Renal cortex interstitium (tissue), 11 donors: ENCODE data around the gene SPTAN1. TPM values are rescaled to one million over a fixed set of nuclear protein-coding genes. Genes with fewer than 3 reads are reported as not detected.
A peak's percentile ranks its signal among the peaks of the same experiment; 100 is the strongest.
"Not testable (repeated sequence)": the region's sequence is repeated elsewhere in the genome, so short reads cannot be mapped to it uniquely, and the experiment has no call there.

Experiments used
- DNase-seq, 11 donors: peaks; one replicate each; pipeline ENCODE4 v3.0.0-alpha.2; 2013; ENCODE audit warnings: low read depth in 9 of 11, low spot score in 4 of 11; ENCODE audit errors: extremely low read depth in 1 of 11
- polyA plus RNA-seq, 3 donors: library from polyadenylated mRNA; unstranded; fragments of 120-200 nt; gene quantifications; one replicate each; pipeline ENCODE4 v1.2.1, GENCODE V29; 2013; ENCODE audit not compliant: insufficient read length in 3 of 3

The SPTAN1 gene
- polyA plus RNA-seq, 3 donors, result 329 to 433 (median 374) TPM

- DNase-seq, result no peak
Observed at GRCh38 chr9:128637656-128638055, 85.3 kb downstream of the SPTAN1 start.

- DNase-seq, result no peak
Observed at GRCh38 chr9:128638580-128638979, 86.2 kb downstream of the SPTAN1 start.

- DNase-seq, result no peak
Observed at GRCh38 chr9:128640603-128641002, 88.2 kb downstream of the SPTAN1 start.

- DNase-seq, result no peak
Observed at GRCh38 chr9:128642675-128643245, 90.4 kb downstream of the SPTAN1 start.

- no peak for DNase-seq
Observed at GRCh38 chr9:128643519-128644300, 91.3 kb downstream of the SPTAN1 start.

- not testable (repeated sequence) for DNase-seq
Observed at GRCh38 chr9:128648206-128648605, 95.8 kb downstream of the SPTAN1 start.

- DNase-seq, result no peak
Observed at GRCh38 chr9:128651798-128652197, 99.4 kb downstream of the SPTAN1 start.

GRCh38 chr9:128653908-128654307 lies 101.5 kb downstream of the SPTAN1 start:
- no peak for DNase-seq

GRCh38 chr9:128654481-128654880 lies 102.1 kb downstream of the SPTAN1 start:
- no peak for DNase-seq

- peak; percentile 85 to 94 (median 90) for DNase-seq
Observed at GRCh38 chr9:128656416-128657343, 104.3 kb downstream of the SPTAN1 start, which contains the start of gene DYNC2I2. DYNC2I2 (minus strand) TSS chr9:128656847; CDS start chr9:128656726, 121 bp downstream.

- no peak for DNase-seq
Observed at GRCh38 chr9:128657344-128657704, 104.9 kb downstream of the SPTAN1 start.

- DNase-seq, result no peak
Observed at GRCh38 chr9:128657796-128658195, 105.4 kb downstream of the SPTAN1 start.

GRCh38 chr9:128666481-128666941 lies 114.1 kb downstream of the SPTAN1 start:
- DNase-seq, result not testable (repeated sequence)

- DNase-seq, result no peak
Observed at GRCh38 chr9:128669786-128670185, 117.4 kb downstream of the SPTAN1 start.

GRCh38 chr9:128675382-128675781 lies 123.0 kb downstream of the SPTAN1 start:
- no peak for DNase-seq

- no peak for DNase-seq
Observed at GRCh38 chr9:128677794-128678193, 125.4 kb downstream of the SPTAN1 start.
